ENCODE results near the gene FAM163B. TPM values are rescaled to one million over a fixed set of nuclear protein-coding genes. Genes with fewer than 3 reads are reported as not detected.
A peak's percentile ranks its signal among the peaks of the same experiment; 100 is the strongest.
"Not testable (repeated sequence)": the region's sequence is repeated elsewhere in the genome, so short reads cannot be mapped to it uniquely, and the experiment has no call there.

Gene FAM163B
- total RNA-seq, 4 donors from 2014 or later = 0.64 TPM; not detected in 3

DNA sequence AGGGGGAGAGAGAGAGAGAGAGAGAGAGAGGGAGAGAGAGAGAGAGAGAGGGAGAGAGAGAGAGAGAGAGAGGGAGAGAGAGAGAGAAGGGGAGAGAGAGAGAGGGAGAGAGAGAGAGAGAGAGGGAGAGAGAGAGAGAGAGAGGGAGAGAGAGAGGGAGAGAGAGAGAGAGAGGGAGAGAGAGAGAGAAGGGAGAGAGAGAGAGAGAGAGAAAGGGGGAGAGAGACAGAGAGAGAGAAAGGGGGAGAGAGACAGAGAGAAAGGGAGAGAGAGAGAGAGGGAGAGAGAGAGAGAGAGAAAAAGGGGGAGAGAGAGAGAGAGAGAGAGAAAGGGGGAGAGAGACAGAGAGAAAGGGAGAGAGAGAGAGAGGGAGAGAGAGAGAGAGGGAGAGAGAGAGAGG, 45.4 kb downstream of the FAM163B start:
- H3K27me3 ChIP-seq; intact Hi-C loops (cut with DNase I; ENCODE audit: low total_unique reads); H3K9me3 ChIP-seq; DNase-seq; in situ Hi-C loops (cut with MboI; ENCODE audit: low pct_ligation_motif_present in 1 of 4, low pct_unique_long_range_greater_than_20kb in 1 of 4, low sequenced_read_pairs in 3 of 4); H3K4me3 ChIP-seq; H3K27ac ChIP-seq; H3K36me3 ChIP-seq: not testable (repeated sequence)
- H3K4me1 ChIP-seq = peaks cover 7 to 21% (median 9%) of the 10 kb centered on the region in 4 donors
- TF ChIP-seq, protein P1, sequence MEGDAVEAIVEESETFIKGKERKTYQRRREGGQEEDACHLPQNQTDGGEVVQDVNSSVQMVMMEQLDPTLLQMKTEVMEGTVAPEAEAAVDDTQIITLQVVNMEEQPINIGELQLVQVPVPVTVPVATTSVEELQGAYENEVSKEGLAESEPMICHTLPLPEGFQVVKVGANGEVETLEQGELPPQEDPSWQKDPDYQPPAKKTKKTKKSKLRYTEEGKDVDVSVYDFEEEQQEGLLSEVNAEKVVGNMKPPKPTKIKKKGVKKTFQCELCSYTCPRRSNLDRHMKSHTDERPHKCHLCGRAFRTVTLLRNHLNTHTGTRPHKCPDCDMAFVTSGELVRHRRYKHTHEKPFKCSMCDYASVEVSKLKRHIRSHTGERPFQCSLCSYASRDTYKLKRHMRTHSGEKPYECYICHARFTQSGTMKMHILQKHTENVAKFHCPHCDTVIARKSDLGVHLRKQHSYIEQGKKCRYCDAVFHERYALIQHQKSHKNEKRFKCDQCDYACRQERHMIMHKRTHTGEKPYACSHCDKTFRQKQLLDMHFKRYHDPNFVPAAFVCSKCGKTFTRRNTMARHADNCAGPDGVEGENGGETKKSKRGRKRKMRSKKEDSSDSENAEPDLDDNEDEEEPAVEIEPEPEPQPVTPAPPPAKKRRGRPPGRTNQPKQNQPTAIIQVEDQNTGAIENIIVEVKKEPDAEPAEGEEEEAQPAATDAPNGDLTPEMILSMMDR (IDR thresholded peaks at IDR 0.05) = peak in 1 of 5 experiments; percentile 72

DNA sequence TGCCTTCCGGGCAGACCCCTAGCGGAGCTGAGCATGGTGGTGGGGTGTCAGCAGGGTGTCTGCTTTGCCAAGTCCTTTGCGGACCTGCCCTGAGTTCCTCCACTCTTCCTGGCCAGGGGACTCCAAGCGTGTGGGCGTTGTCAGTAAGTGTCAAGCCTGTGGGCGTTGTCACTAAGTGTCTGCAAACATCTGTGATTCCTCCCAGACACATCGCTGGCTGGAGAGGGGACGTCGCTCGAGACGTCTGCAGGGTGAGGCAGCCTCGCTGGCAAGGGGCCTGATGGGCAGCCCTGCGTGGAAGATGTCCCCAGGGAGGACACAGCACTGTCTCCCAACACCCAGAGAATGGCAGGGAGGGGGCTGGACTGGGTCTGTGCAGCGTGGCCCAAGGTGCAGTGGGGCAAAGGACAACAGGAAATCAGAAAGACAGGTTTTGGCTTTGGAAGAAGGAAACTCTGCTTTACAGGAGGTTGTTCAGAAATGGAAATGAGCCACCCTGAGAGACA, 45.8 kb downstream of the FAM163B start:
- TF ChIP-seq, protein P1 (IDR thresholded peaks at IDR 0.05) = no peak
- no peak for TF ChIP-seq EP300 (IDR thresholded peaks at IDR 0.05; ENCODE audit: low read depth)
- peak; percentile 7 to 31 (median 20) for TF ChIP-seq POLR2AphosphoS5 (IDR thresholded peaks at IDR 0.05)
- no peak for TF ChIP-seq POLR2A (IDR thresholded peaks at IDR 0.05)
- intact Hi-C loops (cut with DNase I; ENCODE audit: low total_unique reads) (no loop called here), in situ Hi-C loops (cut with MboI; ENCODE audit: low pct_ligation_motif_present in 1 of 4, low pct_unique_long_range_greater_than_20kb in 1 of 4, low sequenced_read_pairs in 3 of 4) (no loop called here)
- Histone ChIP-seq H3K4me1 (peaks cover 7 to 21% (median 9%) of the 10 kb centered on the region in 4 donors), H3K27me3 (no peaks in the 10 kb centered on the region), H3K9me3 (no peaks in the 10 kb centered on the region), H3K36me3 (no peaks in the 10 kb centered on the region), H3K4me3 (no peak overlapping the region), H3K27ac (peak overlapping the region in 2 of 4 donors; percentile 5 to 62)
- 12% methylated on average over 13 of the region's 14 CpGs; no CpG with 5 or more reads in 1 of the 2 donors for WGBS, 2 donors (ENCODE audit: low coverage in 1 of 2)
- peak; percentile 72 for DNase-seq

DNA sequence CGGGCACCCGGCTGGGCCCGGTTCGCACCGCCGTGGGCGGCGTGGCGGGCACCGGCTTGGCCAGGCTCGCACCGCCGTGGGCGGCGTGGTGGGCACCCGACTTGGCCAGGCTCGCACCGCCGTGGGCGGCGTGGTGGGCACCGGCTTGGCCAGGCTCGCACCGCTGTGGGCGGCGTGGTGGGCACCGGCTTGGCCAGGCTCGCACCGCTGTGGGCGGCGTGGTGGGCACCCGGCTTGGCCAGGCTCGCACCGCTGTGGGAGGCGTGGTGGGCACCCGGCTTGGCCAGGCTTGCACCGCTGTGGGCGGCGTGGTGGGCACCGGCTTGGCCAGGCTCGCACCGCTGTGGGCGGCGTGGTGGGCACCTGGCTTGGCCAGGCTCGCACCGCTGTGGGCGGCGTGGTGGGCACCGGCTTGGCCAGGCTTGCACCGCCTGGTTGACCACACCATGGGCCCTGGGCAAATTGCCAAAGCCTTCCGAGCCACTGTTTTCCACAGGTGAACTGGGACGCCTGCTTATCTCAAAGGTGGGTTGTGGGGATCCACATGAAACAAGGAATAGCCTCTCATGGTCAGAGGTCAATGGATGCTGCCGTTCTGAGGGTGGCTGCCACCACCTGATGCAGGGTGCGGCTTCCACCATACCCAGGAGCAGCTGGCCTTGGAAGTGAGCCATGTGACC, 46.4 kb downstream of the FAM163B start:
- Histone ChIP-seq H3K36me3 (no peaks in the 10 kb centered on the region), H3K27me3 (no peaks in the 10 kb centered on the region), H3K4me1 (peaks cover 7 to 26% (median 10%) of the 10 kb centered on the region in 4 donors), H3K27ac (peak overlapping the region in 2 of 4 donors; percentile 5 to 62), H3K9me3 (no peaks in the 10 kb centered on the region), H3K4me3 (no peak overlapping the region)
- no peak for DNase-seq
- intact Hi-C loops (cut with DNase I; ENCODE audit: low total_unique reads) (no loop called here), in situ Hi-C loops (cut with MboI; ENCODE audit: low pct_ligation_motif_present in 1 of 4, low pct_unique_long_range_greater_than_20kb in 1 of 4, low sequenced_read_pairs in 3 of 4) (no loop called here)
- TF ChIP-seq EP300 (IDR thresholded peaks at IDR 0.05; ENCODE audit: low read depth) (no peak), POLR2A (IDR thresholded peaks at IDR 0.05) (no peak), POLR2AphosphoS5 (IDR thresholded peaks at IDR 0.05) (no peak)
- TF ChIP-seq, protein P1 (IDR thresholded peaks at IDR 0.05) = no peak
- WGBS, 2 donors (ENCODE audit: low coverage in 1 of 2) = 86% methylated on average over 22 of the region's 54 CpGs; no CpG with 5 or more reads in 1 of the 2 donors

DNA sequence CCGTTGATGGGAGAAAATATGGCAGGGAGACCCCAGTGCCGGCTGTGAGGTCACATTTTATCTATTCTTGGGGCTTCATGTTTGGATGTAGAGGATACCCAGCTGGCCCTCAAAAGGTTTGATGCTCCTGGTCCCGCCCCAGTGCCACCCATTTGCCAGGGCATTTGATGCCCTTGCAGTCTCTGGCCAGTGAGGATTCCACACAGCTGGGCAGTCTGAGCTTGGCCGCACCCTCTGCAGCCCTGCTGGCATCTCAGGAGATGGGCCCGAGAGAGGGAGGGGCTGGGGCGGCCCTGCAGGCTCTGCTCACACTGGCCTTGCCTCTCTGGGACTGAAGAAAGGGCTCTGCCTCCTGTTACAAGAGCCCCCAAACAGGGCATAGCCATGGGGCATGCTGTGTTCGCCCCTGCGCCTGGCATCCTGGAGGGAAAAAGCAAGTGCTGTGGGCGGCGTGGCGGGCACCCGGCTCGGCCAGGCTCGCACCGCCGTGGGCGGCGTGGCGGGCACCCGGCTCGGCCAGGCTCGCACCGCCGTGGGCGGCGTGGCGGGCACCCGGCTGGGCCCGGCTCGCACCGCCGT, 47.1 kb downstream of the FAM163B start:
- in situ Hi-C loops (cut with MboI; ENCODE audit: low pct_ligation_motif_present in 1 of 4, low pct_unique_long_range_greater_than_20kb in 1 of 4, low sequenced_read_pairs in 3 of 4) = no loop called here
- no peak for TF ChIP-seq POLR2AphosphoS5 (IDR thresholded peaks at IDR 0.05)
- TF ChIP-seq POLR2A (IDR thresholded peaks at IDR 0.05) = no peak
- TF ChIP-seq EP300 (IDR thresholded peaks at IDR 0.05; ENCODE audit: low read depth) = no peak
- TF ChIP-seq, protein P1 (IDR thresholded peaks at IDR 0.05) = no peak
- H3K4me3 ChIP-seq = no peak overlapping the region
- WGBS, 2 donors (ENCODE audit: low coverage in 1 of 2) = 93% methylated on average over 10 of the region's 32 CpGs; no CpG with 5 or more reads in 1 of the 2 donors
- no peaks in the 10 kb centered on the region for H3K36me3 ChIP-seq
- no peaks in the 10 kb centered on the region for H3K9me3 ChIP-seq
- DNase-seq = no peak
- H3K27ac ChIP-seq = no peak overlapping the region
- intact Hi-C loops (cut with DNase I; ENCODE audit: low total_unique reads) = no loop called here
- H3K4me1 ChIP-seq = peaks cover 7 to 27% (median 10%) of the 10 kb centered on the region in 4 donors
- H3K27me3 ChIP-seq = no peaks in the 10 kb centered on the region

Data from transverse colon (tissue), 4 donors.